WTC11 (cell line): ENCODE results near the gene RBM47. TPM values are rescaled to one million over a fixed set of nuclear protein-coding genes. Genes with fewer than 3 reads are reported as not detected.

Source experiments
- ATAC-seq: fragments of 200-7000 bp; cut with Tn5 transposase; 2 replicates; pipeline ENCODE4 v1.10.0; 2021; ENCODE audit warnings: mild to moderate bottlenecking, moderate library complexity
- CTCF ChIA-PET: fragments of 300-600 bp; sonication (Branson Sonifier 250); formaldehyde crosslinking; loops from one replicate; lab custom pipeline; 2021; ENCODE audit warnings: antibody characterized with exemption; lab: Charles Lee
- POLR2A ChIA-PET: fragments of 350-600 bp; sonication (Branson Sonifier 250); formaldehyde crosslinking; loops from one replicate; lab custom pipeline; 2021; ENCODE audit warnings: antibody characterized with exemption; lab: Charles Lee
- DNase-seq: peaks from one replicate; pipeline ENCODE4 v3.0.0; 2021; ENCODE audit warnings: low spot score
- H3K27ac Mint-ChIP-seq: 2 replicates; pipeline ENCODE4 v1.8.0; 2021; ENCODE audit warnings: mixed read lengths
- H3K27me3 Mint-ChIP-seq: 2 replicates; pipeline ENCODE4 v1.8.0; 2021; ENCODE audit warnings: low read depth, mild to moderate bottlenecking, moderate library complexity, mixed read lengths
- H3K36me3 Mint-ChIP-seq: 2 replicates; pipeline ENCODE4 v1.8.0; 2021; ENCODE audit warnings: mixed read lengths
- H3K4me1 Mint-ChIP-seq: 2 replicates; pipeline ENCODE4 v1.8.0; 2022; ENCODE audit warnings: mixed read lengths
- H3K4me3 Mint-ChIP-seq: 2 replicates; pipeline ENCODE4 v1.8.0; 2021; ENCODE audit warnings: mild to moderate bottlenecking, moderate library complexity, mixed read lengths
- H3K9me3 Mint-ChIP-seq: 2 replicates; pipeline ENCODE4 v1.8.0; 2021; ENCODE audit warnings: mixed read lengths
- CREM ChIP-seq: sonication (generic); formaldehyde crosslinking; IDR thresholded peaks from 2 replicates; pipeline ENCODE4 v1.8.1; 2022; ENCODE audit warnings: mild to moderate bottlenecking, missing genetic modification reagents, moderate library complexity
- ETV6 ChIP-seq: sonication (generic); formaldehyde crosslinking; IDR thresholded peaks from 2 replicates; pipeline ENCODE4 v1.8.1; 2022; ENCODE audit warnings: mild to moderate bottlenecking, missing genetic modification reagents
- GABPB1 ChIP-seq: sonication (generic); formaldehyde crosslinking; IDR thresholded peaks from 2 replicates; pipeline ENCODE4 v1.8.1; 2023; ENCODE audit warnings: mild to moderate bottlenecking, missing genetic modification reagents
- GRHL2 ChIP-seq: fragments of 250-450 bp; sonication (Bioruptor Pico); IDR thresholded peaks from 2 replicates; pipeline ENCODE4 v1.8.0; 2022; ENCODE audit warnings: mild to moderate bottlenecking, moderate library complexity; ENCODE audit not compliant: insufficient replicate concordance, severe bottlenecking
- IRF2 ChIP-seq: sonication (generic); formaldehyde crosslinking; IDR thresholded peaks from 2 replicates; pipeline ENCODE4 v1.8.0; 2022; ENCODE audit warnings: low read depth, missing genetic modification reagents, borderline replicate concordance
- JAZF1 ChIP-seq: fragments of 250-450 bp; sonication (Bioruptor Pico); IDR thresholded peaks from 2 replicates; pipeline ENCODE4 v1.9.0; 2021; ENCODE audit warnings: moderate library complexity, mild to moderate bottlenecking, inconsistent platforms
- NR3C1 ChIP-seq: sonication (generic); formaldehyde crosslinking; conservative IDR thresholded peaks from 2 replicates; pipeline ENCODE4 v1.8.1; 2023; ENCODE audit warnings: low read depth, mild to moderate bottlenecking, missing genetic modification reagents
- RELA ChIP-seq: sonication (generic); formaldehyde crosslinking; IDR thresholded peaks from 2 replicates; pipeline ENCODE4 v1.8.1; 2022; ENCODE audit warnings: missing genetic modification reagents, mild to moderate bottlenecking, borderline replicate concordance
- ZNF121 ChIP-seq: sonication (generic); formaldehyde crosslinking; IDR thresholded peaks from 2 replicates; pipeline ENCODE4 v1.8.0; 2023; ENCODE audit warnings: missing genetic modification reagents
- ZNF219 ChIP-seq: sonication (generic); formaldehyde crosslinking; IDR thresholded peaks from 2 replicates; pipeline ENCODE4 v1.8.0; 2023; ENCODE audit warnings: missing genetic modification reagents, mild to moderate bottlenecking, borderline replicate concordance
- total RNA-seq: library from RNA; stranded (reverse); gene quantifications from 3 replicates; pipeline ENCODE4 v1.2.3, GENCODE V29; 2021
- TF ChIP-seq, protein P1 (sequence below): sonication (generic); formaldehyde crosslinking; IDR thresholded peaks from 2 replicates; pipeline ENCODE4 v1.8.1; 2023; ENCODE audit warnings: mild to moderate bottlenecking, missing genetic modification reagents, moderate library complexity
- TF ChIP-seq, protein P2 (sequence below): sonication (generic); formaldehyde crosslinking; IDR thresholded peaks from 2 replicates; pipeline ENCODE4 v1.8.0; 2023; ENCODE audit warnings: missing genetic modification reagents
- TF ChIP-seq, protein P3 (sequence below): sonication (generic); formaldehyde crosslinking; IDR thresholded peaks from 2 replicates; pipeline ENCODE4 v1.8.1; 2022; ENCODE audit warnings: low read depth, missing genetic modification reagents, borderline replicate concordance
- TF ChIP-seq, protein P4 (sequence below): sonication (generic); formaldehyde crosslinking; IDR thresholded peaks from 2 replicates; pipeline ENCODE4 v1.8.0; 2023; ENCODE audit warnings: mild to moderate bottlenecking, missing genetic modification reagents
- TF ChIP-seq, protein P5 (sequence below): sonication (generic); formaldehyde crosslinking; conservative IDR thresholded peaks from 2 replicates; pipeline ENCODE4 v1.8.1; 2023; ENCODE audit warnings: mild to moderate bottlenecking, low read depth, missing genetic modification reagents, moderate library complexity

Gene RBM47
- total RNA-seq, 1 experiment from 2014 or later: 97.9 TPM

DNA sequence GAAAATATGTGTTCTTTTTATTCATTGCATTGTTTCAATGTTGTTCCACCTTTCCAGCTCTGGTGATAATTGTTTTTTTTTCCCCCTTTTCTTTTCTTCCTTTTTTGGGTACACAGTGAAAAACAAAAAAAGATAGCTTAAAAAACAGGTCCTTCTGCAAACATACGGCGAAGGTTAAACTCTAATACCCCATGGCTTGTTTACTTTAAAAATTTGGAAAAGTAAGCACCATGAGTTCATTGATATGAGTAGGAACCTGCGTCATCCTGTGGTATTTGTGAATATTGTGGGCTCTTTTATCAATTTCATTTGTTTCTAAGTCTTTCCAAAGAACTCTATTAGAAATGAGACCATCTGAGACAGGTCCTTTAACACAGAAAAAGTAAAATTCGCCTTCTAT is 171.0 kb downstream of the RBM47 start (continued):
- TF ChIP-seq, protein P1, sequence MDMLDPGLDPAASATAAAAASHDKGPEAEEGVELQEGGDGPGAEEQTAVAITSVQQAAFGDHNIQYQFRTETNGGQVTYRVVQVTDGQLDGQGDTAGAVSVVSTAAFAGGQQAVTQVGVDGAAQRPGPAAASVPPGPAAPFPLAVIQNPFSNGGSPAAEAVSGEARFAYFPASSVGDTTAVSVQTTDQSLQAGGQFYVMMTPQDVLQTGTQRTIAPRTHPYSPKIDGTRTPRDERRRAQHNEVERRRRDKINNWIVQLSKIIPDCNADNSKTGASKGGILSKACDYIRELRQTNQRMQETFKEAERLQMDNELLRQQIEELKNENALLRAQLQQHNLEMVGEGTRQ (CRISPR knock-in tag): no peak
- TF ChIP-seq RELA (CRISPR knock-in tag) (no peak), IRF2 (no peak), GABPB1 (CRISPR knock-in tag) (no peak), GRHL2 (no peak), ETV6 (no peak), ZNF219 (CRISPR knock-in tag) (no peak), CREM (CRISPR knock-in tag) (no peak), JAZF1 (no peak), NR3C1 (CRISPR knock-in tag) (no peak)
- TF ChIP-seq, protein P2, sequence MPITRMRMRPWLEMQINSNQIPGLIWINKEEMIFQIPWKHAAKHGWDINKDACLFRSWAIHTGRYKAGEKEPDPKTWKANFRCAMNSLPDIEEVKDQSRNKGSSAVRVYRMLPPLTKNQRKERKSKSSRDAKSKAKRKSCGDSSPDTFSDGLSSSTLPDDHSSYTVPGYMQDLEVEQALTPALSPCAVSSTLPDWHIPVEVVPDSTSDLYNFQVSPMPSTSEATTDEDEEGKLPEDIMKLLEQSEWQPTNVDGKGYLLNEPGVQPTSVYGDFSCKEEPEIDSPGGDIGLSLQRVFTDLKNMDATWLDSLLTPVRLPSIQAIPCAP: no peak
- TF ChIP-seq, all 79 proteins: peak for 0

DNA sequence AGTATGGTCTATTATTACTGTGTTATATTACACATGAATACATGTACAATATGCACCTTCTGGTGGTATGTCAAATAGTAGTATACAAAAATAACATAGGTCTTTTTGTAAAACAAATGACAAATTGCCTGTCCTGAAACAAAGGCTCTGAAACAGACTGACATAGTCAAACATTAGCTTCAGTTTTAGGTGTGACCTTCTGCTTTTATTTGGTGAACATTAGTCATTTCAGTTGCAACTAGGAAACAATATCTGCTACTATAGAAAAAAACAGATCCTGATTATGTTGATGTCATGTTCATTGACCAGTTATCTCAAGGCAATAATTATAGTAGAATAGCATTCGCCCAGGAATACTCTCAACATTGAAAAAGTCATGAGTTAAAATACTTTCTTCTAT is 171.6 kb downstream of the RBM47 start:
- no peaks in the 10 kb centered on the region; the same call in 1 of the 2 replicates for H3K36me3 Mint-ChIP-seq
- H3K4me1 Mint-ChIP-seq: peaks cover 31% of the 10 kb centered on the region
- POLR2A ChIA-PET: no interaction called here
- no peaks in the 10 kb centered on the region for H3K27me3 Mint-ChIP-seq
- H3K9me3 Mint-ChIP-seq: no peaks in the 10 kb centered on the region
- no peak overlapping the region for H3K4me3 Mint-ChIP-seq
- ATAC-seq (no peak), DNase-seq (no peak)
- CTCF ChIA-PET: no interaction called here
- 0 out of 2 replicates have a peak overlapping the region, but pooled peaks have one; percentile 32 for H3K27ac Mint-ChIP-seq
- TF ChIP-seq, protein P3, sequence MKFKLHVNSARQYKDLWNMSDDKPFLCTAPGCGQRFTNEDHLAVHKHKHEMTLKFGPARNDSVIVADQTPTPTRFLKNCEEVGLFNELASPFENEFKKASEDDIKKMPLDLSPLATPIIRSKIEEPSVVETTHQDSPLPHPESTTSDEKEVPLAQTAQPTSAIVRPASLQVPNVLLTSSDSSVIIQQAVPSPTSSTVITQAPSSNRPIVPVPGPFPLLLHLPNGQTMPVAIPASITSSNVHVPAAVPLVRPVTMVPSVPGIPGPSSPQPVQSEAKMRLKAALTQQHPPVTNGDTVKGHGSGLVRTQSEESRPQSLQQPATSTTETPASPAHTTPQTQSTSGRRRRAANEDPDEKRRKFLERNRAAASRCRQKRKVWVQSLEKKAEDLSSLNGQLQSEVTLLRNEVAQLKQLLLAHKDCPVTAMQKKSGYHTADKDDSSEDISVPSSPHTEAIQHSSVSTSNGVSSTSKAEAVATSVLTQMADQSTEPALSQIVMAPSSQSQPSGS (CRISPR knock-in tag): no peak
- TF ChIP-seq, protein P4, sequence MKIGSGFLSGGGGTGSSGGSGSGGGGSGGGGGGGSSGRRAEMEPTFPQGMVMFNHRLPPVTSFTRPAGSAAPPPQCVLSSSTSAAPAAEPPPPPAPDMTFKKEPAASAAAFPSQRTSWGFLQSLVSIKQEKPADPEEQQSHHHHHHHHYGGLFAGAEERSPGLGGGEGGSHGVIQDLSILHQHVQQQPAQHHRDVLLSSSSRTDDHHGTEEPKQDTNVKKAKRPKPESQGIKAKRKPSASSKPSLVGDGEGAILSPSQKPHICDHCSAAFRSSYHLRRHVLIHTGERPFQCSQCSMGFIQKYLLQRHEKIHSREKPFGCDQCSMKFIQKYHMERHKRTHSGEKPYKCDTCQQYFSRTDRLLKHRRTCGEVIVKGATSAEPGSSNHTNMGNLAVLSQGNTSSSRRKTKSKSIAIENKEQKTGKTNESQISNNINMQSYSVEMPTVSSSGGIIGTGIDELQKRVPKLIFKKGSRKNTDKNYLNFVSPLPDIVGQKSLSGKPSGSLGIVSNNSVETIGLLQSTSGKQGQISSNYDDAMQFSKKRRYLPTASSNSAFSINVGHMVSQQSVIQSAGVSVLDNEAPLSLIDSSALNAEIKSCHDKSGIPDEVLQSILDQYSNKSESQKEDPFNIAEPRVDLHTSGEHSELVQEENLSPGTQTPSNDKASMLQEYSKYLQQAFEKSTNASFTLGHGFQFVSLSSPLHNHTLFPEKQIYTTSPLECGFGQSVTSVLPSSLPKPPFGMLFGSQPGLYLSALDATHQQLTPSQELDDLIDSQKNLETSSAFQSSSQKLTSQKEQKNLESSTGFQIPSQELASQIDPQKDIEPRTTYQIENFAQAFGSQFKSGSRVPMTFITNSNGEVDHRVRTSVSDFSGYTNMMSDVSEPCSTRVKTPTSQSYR (CRISPR knock-in tag): no peak

DNA sequence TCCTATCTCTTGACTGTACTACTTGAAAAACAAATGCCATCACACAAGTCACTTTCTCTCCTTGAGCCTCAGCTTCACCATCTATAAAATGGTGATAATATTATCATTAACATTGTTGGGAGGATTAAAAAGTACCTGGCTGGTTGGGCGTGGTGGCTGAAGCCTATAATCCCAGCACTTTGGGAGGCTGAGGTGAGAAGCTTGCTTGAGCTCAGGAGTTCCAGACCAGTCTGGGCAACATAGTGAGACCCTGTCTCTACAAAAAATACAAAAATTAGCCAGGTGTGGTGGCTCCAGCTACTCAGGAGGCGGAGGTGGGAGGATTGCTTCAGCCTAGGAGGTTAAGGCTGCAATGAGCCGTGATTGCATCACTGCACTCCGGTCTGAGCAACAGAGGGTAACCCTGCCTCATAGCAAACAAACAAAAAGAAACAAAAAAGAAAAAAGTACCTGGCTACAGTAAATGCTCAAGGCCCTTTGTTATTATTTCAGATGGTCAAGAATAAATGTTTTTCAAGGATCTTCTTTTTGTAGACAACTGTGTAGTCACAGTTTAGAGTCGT is 174.2 kb downstream of the RBM47 start:
- Mint-ChIP-seq H3K27ac (0 out of 2 replicates have a peak overlapping the region, but pooled peaks have one; percentile 23), H3K4me1 (peaks cover 44% of the 10 kb centered on the region), H3K27me3 (no peaks in the 10 kb centered on the region), H3K4me3 (no peak overlapping the region), H3K9me3 (no peaks in the 10 kb centered on the region), H3K36me3 (peaks cover 5% of the 10 kb centered on the region; the same call in 1 of the 2 replicates)
- ATAC-seq: no peak
- no peak for DNase-seq
- TF ChIP-seq, protein P5, sequence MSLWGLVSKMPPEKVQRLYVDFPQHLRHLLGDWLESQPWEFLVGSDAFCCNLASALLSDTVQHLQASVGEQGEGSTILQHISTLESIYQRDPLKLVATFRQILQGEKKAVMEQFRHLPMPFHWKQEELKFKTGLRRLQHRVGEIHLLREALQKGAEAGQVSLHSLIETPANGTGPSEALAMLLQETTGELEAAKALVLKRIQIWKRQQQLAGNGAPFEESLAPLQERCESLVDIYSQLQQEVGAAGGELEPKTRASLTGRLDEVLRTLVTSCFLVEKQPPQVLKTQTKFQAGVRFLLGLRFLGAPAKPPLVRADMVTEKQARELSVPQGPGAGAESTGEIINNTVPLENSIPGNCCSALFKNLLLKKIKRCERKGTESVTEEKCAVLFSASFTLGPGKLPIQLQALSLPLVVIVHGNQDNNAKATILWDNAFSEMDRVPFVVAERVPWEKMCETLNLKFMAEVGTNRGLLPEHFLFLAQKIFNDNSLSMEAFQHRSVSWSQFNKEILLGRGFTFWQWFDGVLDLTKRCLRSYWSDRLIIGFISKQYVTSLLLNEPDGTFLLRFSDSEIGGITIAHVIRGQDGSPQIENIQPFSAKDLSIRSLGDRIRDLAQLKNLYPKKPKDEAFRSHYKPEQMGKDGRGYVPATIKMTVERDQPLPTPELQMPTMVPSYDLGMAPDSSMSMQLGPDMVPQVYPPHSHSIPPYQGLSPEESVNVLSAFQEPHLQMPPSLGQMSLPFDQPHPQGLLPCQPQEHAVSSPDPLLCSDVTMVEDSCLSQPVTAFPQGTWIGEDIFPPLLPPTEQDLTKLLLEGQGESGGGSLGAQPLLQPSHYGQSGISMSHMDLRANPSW (CRISPR knock-in tag): no peak
- peak; percentile 95 for TF ChIP-seq GABPB1 (CRISPR knock-in tag)
- peak; percentile 75 for TF ChIP-seq ZNF121 (CRISPR knock-in tag)
- POLR2A ChIA-PET: no interaction called here
- CTCF ChIA-PET: no interaction called here
